Measurements from ENCODE around the gene PTPRK. TPM values are rescaled to one million over a fixed set of nuclear protein-coding genes. Genes with fewer than 3 reads are reported as not detected.

PTPRK gene
- total RNA-seq, 2 experiments from 2014 or later = 2.8 to 5.0 TPM

GRCh38 chr6:128365520-128366160 is 154.8 kb downstream of the PTPRK start:
- Mint-ChIP-seq H3K27ac (no peak overlapping the region), H3K9me3 (no peaks in the 10 kb centered on the region), H3K27me3 (no peaks in the 10 kb centered on the region), H3K4me1 (no peaks in the 10 kb centered on the region), H3K36me3 (no peaks in the 10 kb centered on the region), H3K4me3 (no peak overlapping the region)
- POLR2A ChIA-PET = no interaction called here
- ATAC-seq (ENCODE audit: low read depth) = no peak
- DNase-seq = no peak

GRCh38 chr6:128364766-128365519 is 155.5 kb downstream of the PTPRK start:
- Mint-ChIP-seq H3K36me3 (no peaks in the 10 kb centered on the region), H3K9me3 (no peaks in the 10 kb centered on the region), H3K27ac (no peak overlapping the region), H3K4me1 (no peaks in the 10 kb centered on the region), H3K4me3 (no peak overlapping the region), H3K27me3 (no peaks in the 10 kb centered on the region)
- ATAC-seq (ENCODE audit: low read depth) = no peak
- no peak for DNase-seq
- POLR2A ChIA-PET = no interaction called here

- no peaks in the 10 kb centered on the region for H3K27me3 Mint-ChIP-seq
- ATAC-seq (ENCODE audit: low read depth) = no peak
These were observed 157.2 kb downstream of the PTPRK start for GRCh38 chr6:128363020-128363813.

GRCh38 chr6:128361378-128361777 is 159.0 kb downstream of the PTPRK start:
- POLR2A ChIA-PET = no interaction called here

More at GRCh38 chr6:128363020-128363813, 157.2 kb downstream of the PTPRK start:
- H3K9me3 Mint-ChIP-seq = no peaks in the 10 kb centered on the region
- no peaks in the 10 kb centered on the region for H3K36me3 Mint-ChIP-seq
- no peaks in the 10 kb centered on the region for H3K4me1 Mint-ChIP-seq
- DNase-seq = no peak
- POLR2A ChIA-PET = no interaction called here
- no peak overlapping the region for H3K27ac Mint-ChIP-seq
- H3K4me3 Mint-ChIP-seq = no peak overlapping the region

GRCh38 chr6:128358244-128358776 is 162.1 kb downstream of the PTPRK start:
- Mint-ChIP-seq H3K27ac (no peak overlapping the region), H3K9me3 (peaks cover 3% of the 10 kb centered on the region), H3K36me3 (no peaks in the 10 kb centered on the region), H3K4me3 (no peak overlapping the region), H3K4me1 (peaks cover 1% of the 10 kb centered on the region), H3K27me3 (peaks cover 2% of the 10 kb centered on the region)
- no peak for DNase-seq
- ATAC-seq (ENCODE audit: low read depth) = no peak
- POLR2A ChIA-PET = no interaction called here

More at GRCh38 chr6:128361378-128361777, 159.0 kb downstream of the PTPRK start:
- no peak overlapping the region for H3K27ac Mint-ChIP-seq
- no peak for ATAC-seq (ENCODE audit: low read depth)
- H3K4me1 Mint-ChIP-seq = peaks cover 1% of the 10 kb centered on the region
- no peaks in the 10 kb centered on the region for H3K36me3 Mint-ChIP-seq
- no peak overlapping the region for H3K4me3 Mint-ChIP-seq
- H3K27me3 Mint-ChIP-seq = no peaks in the 10 kb centered on the region
- DNase-seq = no peak
- peaks cover 1% of the 10 kb centered on the region for H3K9me3 Mint-ChIP-seq

- no peak for DNase-seq
- H3K27me3 Mint-ChIP-seq = peaks cover 2% of the 10 kb centered on the region
- POLR2A ChIA-PET = no interaction called here
- peaks cover 1% of the 10 kb centered on the region for H3K4me1 Mint-ChIP-seq
- H3K9me3 Mint-ChIP-seq = peaks cover 3% of the 10 kb centered on the region
- no peak overlapping the region for H3K4me3 Mint-ChIP-seq
- H3K27ac Mint-ChIP-seq = no peak overlapping the region
- no peaks in the 10 kb centered on the region for H3K36me3 Mint-ChIP-seq
- ATAC-seq (ENCODE audit: low read depth) = no peak
These were observed 162.8 kb downstream of the PTPRK start for GRCh38 chr6:128357392-128358130.

GRCh38 chr6:128352366-128352765 is 168.0 kb downstream of the PTPRK start:
- POLR2A ChIA-PET = no interaction called here
- DNase-seq = no peak
- ATAC-seq (ENCODE audit: low read depth) = no peak
- H3K4me1 Mint-ChIP-seq = peaks cover 1% of the 10 kb centered on the region
- H3K36me3 Mint-ChIP-seq = peaks cover 3% of the 10 kb centered on the region
- H3K27me3 Mint-ChIP-seq = peaks cover 2% of the 10 kb centered on the region
- no peak overlapping the region for H3K27ac Mint-ChIP-seq
- no peak overlapping the region for H3K4me3 Mint-ChIP-seq
- peaks cover 3% of the 10 kb centered on the region for H3K9me3 Mint-ChIP-seq

GRCh38 chr6:128351255-128351514 is 169.2 kb downstream of the PTPRK start:
- Mint-ChIP-seq H3K4me3 (no peak overlapping the region), H3K27me3 (peaks cover 5% of the 10 kb centered on the region), H3K9me3 (peaks cover 2% of the 10 kb centered on the region), H3K36me3 (peaks cover 3% of the 10 kb centered on the region), H3K27ac (no peak overlapping the region), H3K4me1 (no peaks in the 10 kb centered on the region)
- ATAC-seq (ENCODE audit: low read depth) = no peak
- POLR2A ChIA-PET = no interaction called here
- no peak for DNase-seq

- ATAC-seq (ENCODE audit: low read depth) = no peak
- H3K4me3 Mint-ChIP-seq = no peak overlapping the region
- peaks cover 3% of the 10 kb centered on the region for H3K27me3 Mint-ChIP-seq
- H3K36me3 Mint-ChIP-seq = peaks cover 3% of the 10 kb centered on the region
- no peaks in the 10 kb centered on the region for H3K4me1 Mint-ChIP-seq
- no peak overlapping the region for H3K27ac Mint-ChIP-seq
- no peaks in the 10 kb centered on the region for H3K9me3 Mint-ChIP-seq
- no peak for DNase-seq
- POLR2A ChIA-PET = no interaction called here
These were observed 169.8 kb downstream of the PTPRK start for GRCh38 chr6:128350416-128351254.

- no peaks in the 10 kb centered on the region for H3K9me3 Mint-ChIP-seq
- ATAC-seq (ENCODE audit: low read depth) = no peak
- no peaks in the 10 kb centered on the region for H3K4me1 Mint-ChIP-seq
- peaks cover 9% of the 10 kb centered on the region for H3K27me3 Mint-ChIP-seq
- no peak overlapping the region for H3K27ac Mint-ChIP-seq
- DNase-seq = no peak
- H3K4me3 Mint-ChIP-seq = no peak overlapping the region
- POLR2A ChIA-PET = no interaction called here
- H3K36me3 Mint-ChIP-seq = peaks cover 1% of the 10 kb centered on the region
These were observed 173.3 kb downstream of the PTPRK start for GRCh38 chr6:128347123-128347522.

- Mint-ChIP-seq H3K9me3 (no peaks in the 10 kb centered on the region), H3K36me3 (peaks cover 1% of the 10 kb centered on the region), H3K4me1 (no peaks in the 10 kb centered on the region), H3K27ac (no peak overlapping the region), H3K4me3 (no peak overlapping the region), H3K27me3 (peaks cover 9% of the 10 kb centered on the region)
- POLR2A ChIA-PET = no interaction called here
- no peak for DNase-seq
- ATAC-seq (ENCODE audit: low read depth) = no peak
These were observed 173.8 kb downstream of the PTPRK start for GRCh38 chr6:128346569-128346968.

- POLR2A ChIA-PET = no interaction called here
- no peak overlapping the region for H3K27ac Mint-ChIP-seq
These were observed 175.1 kb downstream of the PTPRK start for GRCh38 chr6:128345278-128345677.

More at GRCh38 chr6:128345278-128345677, 175.1 kb downstream of the PTPRK start:
- Mint-ChIP-seq H3K4me1 (no peaks in the 10 kb centered on the region), H3K36me3 (peaks cover 1% of the 10 kb centered on the region), H3K27me3 (peaks cover 9% of the 10 kb centered on the region), H3K9me3 (no peaks in the 10 kb centered on the region), H3K4me3 (no peak overlapping the region)
- DNase-seq (no peak), ATAC-seq (ENCODE audit: low read depth) (no peak)
